Measurements from ENCODE around the gene PYURF.

PYURF gene

GRCh38 chr4:88511236-88511635 is 12.3 kb downstream of the PYURF start:
- DNase-seq (ENCODE audit: low read depth in 2 of 2) = no peak

GRCh38 chr4:88503344-88503743 is 20.2 kb downstream of the PYURF start:
- DNase-seq (ENCODE audit: low read depth in 2 of 2) = no peak

DNA sequence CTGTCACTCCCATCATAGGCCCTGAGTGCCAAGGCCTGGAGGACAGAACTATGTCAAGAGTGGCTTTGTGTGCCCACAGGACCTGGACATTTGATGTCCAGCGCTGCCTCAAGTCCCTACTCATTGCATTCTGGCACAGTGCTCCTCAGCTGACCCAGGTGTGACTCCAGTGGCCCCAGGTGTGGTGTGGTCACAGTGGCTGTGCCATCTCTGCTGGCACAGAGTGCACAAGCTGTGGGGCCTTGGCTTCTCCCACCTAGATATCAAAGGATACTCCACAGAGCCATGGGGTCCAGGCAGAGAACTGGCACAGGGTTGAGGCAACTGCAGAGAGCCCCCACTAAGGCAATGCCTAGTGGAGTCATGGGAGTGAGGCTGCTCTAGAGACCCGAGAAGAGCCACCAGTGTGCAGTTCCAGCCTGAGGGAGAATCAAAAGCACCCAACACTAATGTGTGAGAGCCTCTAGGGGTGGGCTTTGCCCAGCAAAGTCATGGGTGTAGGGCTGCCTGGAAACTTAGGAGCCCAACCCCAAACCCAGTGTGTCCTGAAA is 25.6 kb downstream of the PYURF start:
- DNase-seq (ENCODE audit: low read depth in 2 of 2) = no peak

- DNase-seq (ENCODE audit: low read depth in 2 of 2) = no peak
Observed at GRCh38 chr4:88489100-88489761, 34.3 kb downstream of the PYURF start.

GRCh38 chr4:88481537-88481936 is 42.0 kb downstream of the PYURF start:
- no peak for DNase-seq (ENCODE audit: low read depth in 2 of 2)

DNA sequence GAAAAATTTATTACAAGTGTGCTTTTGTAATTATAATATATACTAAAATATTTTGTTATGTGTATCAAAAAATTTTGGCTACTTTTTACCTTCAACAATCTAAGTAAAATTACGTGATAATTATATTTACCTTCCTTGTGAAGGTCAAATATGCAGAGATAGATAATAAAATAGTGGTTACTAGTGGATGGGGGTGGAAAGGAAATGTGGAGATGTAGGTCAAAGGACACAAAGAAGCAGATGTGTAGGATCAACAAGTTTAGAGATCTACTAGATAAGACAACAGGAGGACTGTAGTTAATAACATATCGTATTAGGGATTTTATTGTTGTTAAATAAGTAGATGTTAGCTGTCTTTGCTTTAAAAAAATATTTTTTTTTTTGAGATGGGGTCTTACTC is 45.3 kb downstream of the PYURF start:
- no peak for DNase-seq (ENCODE audit: low read depth in 2 of 2)

DNA sequence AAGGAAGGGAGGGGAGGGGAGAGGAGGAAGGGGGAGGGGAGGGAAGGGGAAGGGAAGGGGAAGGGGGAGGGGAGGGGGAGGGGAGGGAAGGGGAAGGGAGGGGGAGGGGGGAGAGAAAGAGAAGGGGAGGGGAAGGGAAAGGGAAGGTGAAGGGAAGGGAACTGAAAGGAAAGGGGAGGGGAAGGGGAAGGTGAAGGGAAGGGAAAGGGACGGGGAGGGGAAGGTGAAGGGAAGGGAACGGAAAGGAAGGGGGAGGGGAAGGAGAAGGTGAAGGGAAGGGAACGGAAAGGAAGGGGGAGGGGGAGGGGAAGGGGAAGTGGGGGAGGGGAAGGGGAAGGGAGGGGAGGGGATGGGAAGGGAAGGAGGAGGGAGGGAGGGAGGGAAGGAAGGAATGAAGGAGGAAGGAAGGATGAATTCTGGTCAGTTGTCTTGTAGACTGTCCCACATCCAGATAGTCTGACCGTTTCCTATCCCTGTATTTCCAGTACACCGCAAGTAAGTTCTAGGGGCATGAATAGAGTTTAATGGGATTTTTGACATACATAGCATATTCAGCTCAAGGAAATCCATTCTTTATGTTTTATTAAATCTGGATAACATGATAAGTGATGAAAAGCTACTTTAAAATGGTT is 46.2 kb downstream of the PYURF start:
- no peak for DNase-seq (ENCODE audit: low read depth in 2 of 2)
